Fibroblast of peridontal ligament (primary cell): ENCODE measurements around the gene DENND5A.
"Not testable (repeated sequence)": the region's sequence is repeated elsewhere in the genome, so short reads cannot be mapped to it uniquely, and the experiment has no call there.

Experiments used
- DNase-seq: peaks from one replicate; pipeline ENCODE4 v3.0.0-alpha.2; 2010; ENCODE audit errors: extremely low read depth

The DENND5A gene

DNA sequence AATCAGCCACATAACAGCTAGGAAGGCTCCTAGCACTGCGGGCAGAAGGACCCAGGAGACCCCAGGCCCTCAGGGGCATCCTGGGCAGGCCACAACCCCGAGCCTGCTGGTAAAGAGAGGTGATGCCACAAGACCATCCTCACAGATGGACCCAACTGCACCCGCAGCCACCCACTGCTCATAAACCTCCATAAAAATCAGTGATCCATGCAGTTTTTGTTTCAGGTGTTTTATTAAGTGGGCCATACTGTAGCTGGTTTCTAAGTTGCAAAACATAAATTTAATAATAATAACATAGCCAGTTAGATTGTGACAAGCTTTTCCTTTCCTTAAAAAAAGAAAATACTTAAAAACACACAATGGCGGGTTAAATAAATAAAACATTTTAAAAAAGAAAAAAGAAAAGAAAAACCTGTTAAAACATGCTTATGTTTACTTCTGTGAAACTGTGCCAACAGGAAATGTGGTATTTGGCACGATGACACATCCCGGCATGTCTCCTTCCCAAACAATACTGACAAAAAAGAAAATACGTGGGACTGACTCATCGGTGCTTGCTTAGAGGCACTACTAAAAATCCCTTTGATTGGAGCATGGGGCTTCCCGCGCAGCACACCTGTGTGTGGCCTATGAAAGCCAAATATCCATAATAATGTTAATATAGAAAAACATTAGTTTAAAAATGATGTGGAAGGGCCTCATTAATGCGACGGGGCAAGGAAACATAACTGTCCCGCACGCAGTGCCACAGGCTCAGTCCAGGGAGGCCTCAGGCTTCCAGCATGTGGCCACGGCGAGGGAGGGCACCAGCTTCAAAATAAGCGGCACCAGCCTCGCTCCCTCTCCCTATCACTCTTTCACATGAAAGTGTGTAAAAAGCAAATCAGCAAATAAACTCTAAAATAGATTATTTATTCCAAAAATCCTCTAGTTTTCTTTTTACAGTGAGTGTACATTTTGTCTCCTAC lies 126.3 kb downstream of the DENND5A start:
- DNase-seq: peak; percentile 82

- no peak for DNase-seq
Measured at GRCh38 chr11:9138133-9138453, 127.1 kb downstream of the DENND5A start.

DNA sequence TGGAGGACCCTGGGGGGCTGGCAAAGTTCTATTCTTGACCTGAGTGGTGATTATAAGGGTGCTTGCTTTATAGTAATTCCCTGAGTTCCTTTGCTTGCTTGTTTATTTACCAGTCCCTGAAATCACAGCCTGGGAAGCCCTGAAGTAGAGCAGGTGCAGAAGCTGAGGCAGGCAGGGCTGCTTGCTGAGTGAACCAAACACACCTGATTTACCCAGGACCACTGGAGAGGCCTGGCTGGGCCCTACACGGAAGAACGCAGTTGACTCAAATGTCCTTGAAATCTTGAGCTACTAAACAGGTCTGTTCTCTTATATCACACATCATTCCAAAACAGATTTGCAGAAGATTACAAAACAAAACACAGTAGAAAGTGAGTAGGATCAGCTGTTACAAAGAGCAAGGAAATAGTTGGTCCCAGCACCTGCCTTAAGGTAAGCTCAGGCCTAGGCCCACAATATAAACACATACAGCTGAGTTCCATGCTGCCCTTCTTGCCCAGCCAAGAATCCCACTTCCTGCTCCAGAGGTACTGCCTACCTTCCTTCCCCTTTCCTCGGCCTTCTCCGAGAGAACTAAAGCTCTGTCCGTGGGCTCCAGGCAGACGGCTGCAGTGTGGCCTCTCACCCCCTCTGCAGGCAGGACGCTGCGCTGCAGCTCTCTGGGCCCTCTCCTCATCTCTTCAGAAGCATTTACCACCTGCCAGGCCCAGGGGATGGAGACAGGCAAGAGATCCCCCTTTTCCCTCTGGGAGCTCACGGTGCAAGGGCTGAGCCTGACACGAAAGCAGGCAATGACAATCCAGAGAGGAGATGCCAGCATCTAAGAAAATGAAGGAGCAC lies 127.6 kb downstream of the DENND5A start:
- peak; percentile 53 for DNase-seq

GRCh38 chr11:9136741-9137140 lies 128.4 kb downstream of the DENND5A start:
- no peak for DNase-seq

DNA sequence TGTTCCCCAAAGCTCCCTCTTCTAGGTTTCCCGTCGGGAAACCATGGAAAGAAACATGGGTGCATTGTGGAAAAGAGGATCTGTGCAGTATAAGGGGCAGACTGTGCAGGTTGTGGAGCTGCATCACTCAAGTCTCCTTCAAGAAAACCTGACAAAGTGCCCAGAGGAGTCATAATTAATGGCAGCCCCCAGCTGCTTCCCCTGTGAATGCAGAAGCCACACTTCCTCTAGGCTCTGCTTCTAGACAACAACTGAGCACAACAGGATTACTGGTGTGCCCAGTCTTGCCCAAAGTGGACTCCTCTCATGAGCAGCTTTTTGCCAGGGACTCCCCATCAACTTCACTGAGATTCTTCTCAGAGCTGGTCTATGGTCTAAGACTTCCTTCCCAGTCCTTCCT lies 131.2 kb downstream of the DENND5A start:
- DNase-seq: no peak

DNA sequence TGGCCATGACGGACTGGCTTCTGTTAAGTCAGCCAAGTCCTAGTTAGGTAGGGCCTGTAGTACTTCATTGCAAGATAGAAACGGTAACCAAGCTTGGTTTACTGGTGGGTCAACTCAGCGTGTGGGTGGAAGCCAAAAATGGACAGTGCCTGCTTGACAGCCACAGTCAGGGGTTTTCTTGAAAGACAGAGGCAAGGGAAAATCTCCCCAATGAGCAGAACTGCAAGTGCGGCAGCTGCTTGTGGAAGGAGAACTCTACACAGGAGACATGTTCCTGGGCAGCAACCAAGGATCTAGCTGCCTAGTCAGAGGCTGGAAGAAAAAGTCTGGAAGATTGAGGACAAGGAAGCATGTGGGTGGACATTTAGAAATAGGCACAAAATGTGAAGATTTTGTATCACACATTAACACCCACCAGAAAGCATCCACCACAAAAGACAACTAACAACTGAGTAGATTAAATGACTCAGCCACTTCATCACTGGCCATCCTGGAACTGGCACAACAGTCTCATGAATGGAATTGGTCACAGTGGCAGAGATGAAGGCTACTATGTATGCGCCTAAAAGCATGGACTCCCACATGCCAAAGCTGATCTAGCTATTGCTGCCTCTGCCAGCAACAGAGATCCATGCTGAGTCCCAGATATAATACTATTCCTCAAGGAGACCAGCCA lies 132.8 kb downstream of the DENND5A start:
- DNase-seq: no peak

- no peak for DNase-seq
Measured at GRCh38 chr11:9130297-9130696, 134.9 kb downstream of the DENND5A start.

GRCh38 chr11:9126636-9127035 lies 138.5 kb downstream of the DENND5A start:
- DNase-seq: no peak

DNA sequence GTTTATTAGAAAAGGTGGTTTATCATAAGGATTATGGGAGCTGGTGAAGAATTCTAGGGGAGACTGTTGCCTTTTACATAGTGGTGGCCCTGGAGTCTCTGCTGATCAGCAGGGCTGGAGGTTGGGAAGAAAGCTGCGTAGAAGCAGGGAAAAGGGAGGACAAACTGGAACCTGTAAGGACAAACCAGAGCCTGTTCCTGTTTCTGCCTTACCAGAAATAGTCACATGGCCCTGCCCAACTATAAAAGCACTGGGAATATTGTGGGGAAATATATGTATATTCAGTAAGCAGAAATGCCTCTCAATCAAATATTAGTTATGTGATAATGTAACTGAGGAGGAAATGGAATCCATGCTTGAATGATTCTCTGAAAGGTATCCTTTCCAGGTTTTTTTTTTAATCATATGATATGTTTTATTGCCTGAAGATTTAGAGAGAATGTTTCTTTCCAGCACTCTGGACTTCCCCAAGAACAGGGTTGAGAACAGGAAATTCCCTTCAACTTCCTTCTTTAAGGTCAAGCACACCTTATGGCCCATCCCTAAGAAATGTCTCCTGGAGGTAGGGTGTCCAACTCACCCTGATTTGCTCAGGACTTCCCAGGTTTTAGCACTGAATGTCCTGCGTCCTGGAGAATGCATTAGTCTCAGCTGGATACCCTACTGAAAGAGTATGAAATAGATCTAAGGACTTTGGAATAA lies 139.8 kb downstream of the DENND5A start:
- DNase-seq: no peak

DNA sequence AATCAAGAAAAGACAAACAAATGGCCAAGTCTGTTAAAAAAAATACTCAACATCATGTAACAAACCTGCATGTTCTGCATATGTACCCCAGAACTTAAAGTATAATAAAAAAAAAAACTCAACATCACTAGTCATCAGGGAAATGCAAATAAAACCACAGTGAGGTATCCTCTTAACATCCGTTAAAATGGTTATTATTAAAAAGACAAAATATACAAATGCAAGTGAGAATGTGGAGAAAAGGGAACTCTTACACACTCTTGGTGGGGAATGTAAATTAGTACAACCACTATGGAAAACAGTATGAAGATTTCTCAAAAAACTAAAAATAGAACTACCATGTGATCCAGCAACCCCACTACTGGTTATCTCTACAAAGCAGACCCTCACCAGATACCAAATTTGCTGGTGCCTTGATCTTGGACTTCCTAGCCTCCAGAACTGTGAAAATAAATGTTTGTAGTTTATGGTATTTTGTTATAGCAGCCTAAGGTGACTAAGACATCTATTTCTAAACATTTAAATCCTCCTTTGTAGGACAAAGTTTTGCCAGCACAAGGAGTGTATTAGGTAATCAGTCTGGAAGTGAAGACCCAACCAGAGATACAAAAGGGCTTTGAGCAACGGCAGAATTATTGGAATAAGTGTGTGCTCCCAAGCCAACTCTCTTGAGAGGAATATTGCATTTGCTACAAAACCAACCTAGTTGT lies 141.4 kb downstream of the DENND5A start:
- DNase-seq: no peak

DNA sequence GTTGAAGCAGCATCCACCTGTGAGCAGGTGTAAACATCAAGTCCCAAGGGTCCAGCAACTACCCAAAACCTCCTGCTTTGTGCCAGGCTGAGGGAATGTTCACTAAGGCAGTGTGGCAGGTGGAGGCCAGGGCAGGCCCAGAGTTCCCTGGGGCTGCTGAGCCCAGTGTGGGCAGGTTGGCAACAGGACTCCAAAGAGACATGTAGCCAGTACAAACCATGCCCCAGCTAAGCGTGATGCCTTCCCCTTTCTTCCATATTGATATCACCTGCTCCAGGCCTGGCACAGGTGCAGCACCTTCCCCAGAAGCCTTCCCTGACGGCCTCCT lies 143.7 kb downstream of the DENND5A start:
- no peak for DNase-seq

DNA sequence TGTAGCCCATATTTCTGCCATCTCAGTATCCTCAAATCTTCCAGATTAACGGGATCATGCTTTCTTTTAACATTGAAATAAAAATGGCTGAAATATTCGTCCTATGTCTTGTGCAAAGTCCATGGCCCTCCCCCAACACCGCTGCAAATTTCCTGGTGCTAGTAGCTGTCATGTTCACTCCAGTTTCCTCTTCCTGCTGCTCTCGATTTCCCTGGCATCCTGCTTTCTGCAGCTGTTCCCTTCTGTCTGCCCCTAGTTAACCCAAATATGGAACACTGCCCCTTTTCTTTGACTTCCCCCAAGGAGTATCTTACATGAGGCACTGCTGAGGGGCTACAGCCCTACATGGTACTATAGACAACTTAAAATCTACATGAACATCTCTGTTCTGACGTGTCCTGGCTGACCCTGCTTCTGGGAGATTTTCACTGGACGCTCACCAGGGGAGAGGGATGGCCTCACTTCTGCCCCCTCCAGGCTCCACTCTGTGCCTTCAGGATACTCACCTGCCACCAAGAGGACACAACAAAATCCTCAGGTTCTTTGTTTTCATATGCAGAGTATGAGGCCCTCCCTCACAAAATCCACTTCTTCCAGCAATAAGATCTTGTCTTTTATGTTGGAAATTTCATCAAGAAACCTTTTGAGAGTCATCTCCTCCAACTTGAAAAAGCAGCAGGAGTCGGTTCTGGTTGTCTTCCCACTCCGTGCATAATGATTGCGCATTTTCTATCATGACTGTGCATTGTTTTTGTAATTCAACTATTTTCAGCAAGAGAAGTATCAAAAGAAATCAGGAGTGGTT lies 144.3 kb downstream of the DENND5A start:
- no peak for DNase-seq

- DNase-seq: no peak
Measured at GRCh38 chr11:9118277-9118676, 146.9 kb downstream of the DENND5A start.

- no peak for DNase-seq
Measured at GRCh38 chr11:9112075-9112474, 153.1 kb downstream of the DENND5A start.

- peak; percentile 3 for DNase-seq
Measured at GRCh38 chr11:9109858-9110731, 155.1 kb downstream of the DENND5A start.

DNA sequence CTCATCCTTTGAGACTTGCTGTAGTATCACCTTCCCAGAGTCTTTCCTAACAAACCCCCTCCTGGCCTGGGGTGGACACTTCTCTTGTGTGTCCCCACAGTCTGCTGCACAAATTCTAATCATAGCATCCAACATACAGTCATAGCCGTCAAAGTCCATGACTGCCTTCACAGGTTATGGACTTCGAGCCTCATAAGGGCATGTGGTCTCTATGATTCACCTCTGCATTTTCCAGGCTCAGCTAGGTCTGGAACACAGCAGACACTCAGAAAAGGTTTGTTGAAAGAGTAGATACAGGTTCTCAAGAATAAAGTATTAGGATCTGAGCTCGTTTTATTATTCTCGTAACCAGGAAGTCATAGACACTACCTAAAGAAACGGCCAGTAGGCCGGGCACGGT lies 160.6 kb downstream of the DENND5A start:
- no peak for DNase-seq

GRCh38 chr11:9103542-9104276 lies 161.4 kb downstream of the DENND5A start:
- DNase-seq: no peak

DNA sequence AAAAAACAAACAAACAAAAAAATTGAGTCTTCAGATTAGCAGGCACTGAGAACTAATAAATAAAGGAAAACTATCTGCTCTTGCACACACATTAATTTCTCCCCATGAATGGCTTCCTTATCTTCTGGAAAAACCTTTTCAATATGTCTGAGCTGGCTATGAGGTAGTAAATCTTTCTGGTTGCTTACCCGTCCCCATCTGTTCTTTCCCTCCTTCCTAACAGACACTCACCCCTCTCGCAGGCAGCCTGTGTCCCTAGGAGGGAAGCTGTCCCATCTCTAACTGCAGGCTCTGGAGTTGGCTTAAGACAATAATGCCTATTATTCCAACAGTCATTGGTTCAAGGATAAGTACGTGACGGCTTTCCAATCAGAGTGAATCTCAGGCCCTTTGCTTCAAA lies 165.5 kb downstream of the DENND5A start:
- no peak for DNase-seq

DNA sequence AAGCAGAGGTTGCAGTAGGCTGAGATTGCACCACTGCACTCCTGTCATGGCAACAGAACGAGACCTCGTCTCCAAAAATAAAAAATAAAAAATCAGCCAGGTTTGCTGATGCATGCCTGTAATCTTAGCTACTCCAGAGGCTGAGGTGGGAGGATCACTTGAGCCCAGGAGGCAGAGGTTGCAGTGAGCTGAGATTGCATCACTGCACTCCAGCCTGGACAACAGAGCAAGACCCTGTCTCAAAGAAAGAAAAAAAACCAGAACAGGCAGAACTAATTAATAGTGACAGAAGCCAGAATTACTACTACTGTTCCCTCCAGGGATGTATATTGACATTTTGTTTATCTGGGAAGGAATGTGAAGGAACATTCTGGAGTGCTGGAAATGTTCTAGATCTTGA lies 166.7 kb downstream of the DENND5A start:
- DNase-seq: not testable (repeated sequence)
